AG09319 (cell line): ENCODE results near the gene FGD5.

Source experiments
- DNase-seq: peaks from one replicate; pipeline ENCODE4 v3.0.0-alpha.2; 2010; ENCODE audit warnings: low read depth; ENCODE audit errors: extremely low read depth
- TF ChIP-seq, protein P1 (sequence below): IDR thresholded peaks from 2 replicates; pipeline ENCODE4 v1.5.1; 2011; ENCODE audit warnings: low read depth, mild to moderate bottlenecking, inconsistent platforms, low read length, moderate library complexity

The FGD5 gene

GRCh38 chr3:14784087-14784681 is 34.6 kb upstream of the FGD5 start:
- DNase-seq = no peak

GRCh38 chr3:14785207-14786155 is 33.3 kb upstream of the FGD5 start:
- no peak for DNase-seq
- TF ChIP-seq, protein P1, sequence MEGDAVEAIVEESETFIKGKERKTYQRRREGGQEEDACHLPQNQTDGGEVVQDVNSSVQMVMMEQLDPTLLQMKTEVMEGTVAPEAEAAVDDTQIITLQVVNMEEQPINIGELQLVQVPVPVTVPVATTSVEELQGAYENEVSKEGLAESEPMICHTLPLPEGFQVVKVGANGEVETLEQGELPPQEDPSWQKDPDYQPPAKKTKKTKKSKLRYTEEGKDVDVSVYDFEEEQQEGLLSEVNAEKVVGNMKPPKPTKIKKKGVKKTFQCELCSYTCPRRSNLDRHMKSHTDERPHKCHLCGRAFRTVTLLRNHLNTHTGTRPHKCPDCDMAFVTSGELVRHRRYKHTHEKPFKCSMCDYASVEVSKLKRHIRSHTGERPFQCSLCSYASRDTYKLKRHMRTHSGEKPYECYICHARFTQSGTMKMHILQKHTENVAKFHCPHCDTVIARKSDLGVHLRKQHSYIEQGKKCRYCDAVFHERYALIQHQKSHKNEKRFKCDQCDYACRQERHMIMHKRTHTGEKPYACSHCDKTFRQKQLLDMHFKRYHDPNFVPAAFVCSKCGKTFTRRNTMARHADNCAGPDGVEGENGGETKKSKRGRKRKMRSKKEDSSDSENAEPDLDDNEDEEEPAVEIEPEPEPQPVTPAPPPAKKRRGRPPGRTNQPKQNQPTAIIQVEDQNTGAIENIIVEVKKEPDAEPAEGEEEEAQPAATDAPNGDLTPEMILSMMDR = no peak

More at GRCh38 chr3:14784087-14784681, 34.6 kb upstream of the FGD5 start:
- TF ChIP-seq, protein P1 = no peak

GRCh38 chr3:14786369-14786768 is 32.4 kb upstream of the FGD5 start:
- DNase-seq = no peak
- TF ChIP-seq, protein P1 = no peak

DNA sequence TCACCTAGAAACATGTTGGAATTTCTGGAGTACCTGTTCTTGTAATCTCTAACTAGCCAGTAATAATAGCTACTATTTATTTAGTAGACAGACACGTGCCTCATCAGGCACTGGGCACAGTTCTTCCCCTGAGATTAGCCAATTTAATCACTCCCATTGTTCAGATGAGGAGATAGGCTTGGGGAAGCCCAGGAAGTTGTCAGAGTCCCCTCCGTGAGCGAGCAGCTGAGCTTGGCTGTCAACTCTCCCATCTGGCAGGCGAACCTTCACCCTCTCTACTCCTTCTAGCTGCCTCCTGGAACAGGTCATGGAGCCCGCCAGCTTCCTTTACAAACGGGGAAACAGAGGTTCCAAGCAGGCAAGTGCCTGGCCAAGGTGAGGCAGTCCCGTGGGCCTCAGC is 31.1 kb upstream of the FGD5 start:
- no peak for DNase-seq
- TF ChIP-seq, protein P1 = no peak

DNA sequence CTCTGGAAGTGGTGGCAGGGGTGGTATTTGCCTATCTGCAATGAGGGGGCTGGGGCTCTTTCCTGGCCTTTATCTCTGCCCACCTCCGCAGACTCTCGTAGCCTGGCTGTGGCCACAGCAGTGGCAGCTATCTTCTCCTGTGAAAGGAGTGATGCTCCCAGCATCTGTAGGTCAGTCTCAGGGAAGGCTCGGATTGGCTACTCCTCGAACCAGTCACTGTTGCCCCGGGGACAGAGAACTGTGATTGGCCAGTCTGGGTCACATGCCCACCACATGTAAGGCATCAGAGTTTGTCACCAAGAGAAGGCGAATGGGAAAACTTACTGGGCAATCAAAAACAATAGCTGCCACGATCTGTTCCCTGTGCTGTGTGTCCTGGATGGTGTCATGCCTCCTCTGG is 30.1 kb upstream of the FGD5 start:
- no peak for DNase-seq
- TF ChIP-seq, protein P1 = no peak

DNA sequence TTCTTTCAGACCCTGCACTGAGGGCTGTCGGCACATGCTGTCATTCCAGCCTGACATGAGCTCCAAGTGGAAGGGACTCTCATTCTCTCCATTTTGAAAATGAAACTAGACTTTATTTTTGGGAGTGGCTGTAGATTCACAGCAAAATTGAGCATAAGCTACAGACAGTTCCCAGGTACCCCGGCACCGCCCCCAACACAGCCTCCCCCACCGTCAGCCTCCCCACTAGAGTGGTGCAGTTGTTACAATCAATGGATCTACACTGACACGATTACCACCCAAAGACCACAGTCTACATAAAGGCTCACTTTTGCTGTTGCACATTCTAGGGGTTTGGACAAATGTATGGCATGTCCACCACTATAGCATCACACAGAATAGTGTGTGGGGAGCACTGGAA is 29.5 kb upstream of the FGD5 start:
- TF ChIP-seq, protein P1 = no peak
- DNase-seq = no peak

- TF ChIP-seq, protein P1 = no peak
- DNase-seq = no peak
Measured at GRCh38 chr3:14789640-14790285, 29.0 kb upstream of the FGD5 start.
